Tibial artery (tissue), 4 donors: ENCODE results near the gene SEC14L3.

Experiments used
- DNase-seq, 2 donors: peaks; one replicate each; pipeline ENCODE4 v3.0.0-alpha.2; 2019
- H3K27ac ChIP-seq, 2 donors: fragments of 200-600 bp; sonication (generic) in 1 of 2; 1 replicate in 1 of 2; 2 replicates in 1 of 2; pipeline ENCODE4 v1.5.1; 2018 to 2019; ENCODE audit warnings: mild to moderate bottlenecking in 1 of 2
- H3K27me3 ChIP-seq, 2 donors: fragments of 200-600 bp; sonication (generic) in 1 of 2; one replicate each; pipeline versions ENCODE4 v1.5.1 to v1.6.0; 2016 to 2019
- H3K36me3 ChIP-seq, 3 donors: fragments of 200-600 bp; sonication (generic) in 2 of 3; one replicate each; pipeline ENCODE4 v1.5.1; 2016 to 2019; ENCODE audit warnings: mild to moderate bottlenecking in 2 of 3
- H3K4me1 ChIP-seq, 4 donors: fragments of 200-600 bp; sonication (generic) in 2 of 4; 1 replicate in 3 of 4; 2 replicates in 1 of 4; pipeline ENCODE4 v1.5.1; 2016 to 2019
- H3K4me3 ChIP-seq, 2 donors: fragments of 200-600 bp; sonication (generic) in 1 of 2; 1 replicate in 1 of 2; 2 replicates in 1 of 2; pipeline ENCODE4 v1.5.1; 2018 to 2019; ENCODE audit warnings: mild to moderate bottlenecking in 2 of 2
- H3K9me3 ChIP-seq, 3 donors: fragments of 200-600 bp; sonication (generic) in 1 of 3; one replicate each; pipeline ENCODE4 v1.5.1; 2016 to 2019
- CTCF ChIP-seq, 2 experiments: fragments of 200-600 bp in 1 of 2; fragments of 450-650 bp in 1 of 2; IDR thresholded peaks; one replicate each; pipeline ENCODE4 v1.5.1; 2017 to 2019; ENCODE audit warnings: antibody characterized with exemption in 2 of 2, mild to moderate bottlenecking in 1 of 2, moderate library complexity in 1 of 2
- intact Hi-C: fragments of 100-400 bp; cut with DNase I; formaldehyde crosslinking; loops from one replicate; pipeline ENCODE4 v1.15.0; 2023; ENCODE audit warnings: low total_unique reads

Gene SEC14L3

GRCh38 chr22:30436196-30436595 is 35.6 kb downstream of the SEC14L3 start:
- H3K4me3 ChIP-seq: no peak overlapping the region
- DNase-seq: no peak
- intact Hi-C loops: no loop called here

GRCh38 chr22:30435674-30436126 is 36.1 kb downstream of the SEC14L3 start:
- no peak overlapping the region for H3K4me3 ChIP-seq
- TF ChIP-seq CTCF (IDR thresholded peaks at IDR 0.05): no peak
- no peaks in the 10 kb centered on the region for H3K36me3 ChIP-seq
- no peak for DNase-seq
- H3K4me1 ChIP-seq: no peaks in the 10 kb centered on the region
- H3K9me3 ChIP-seq: no peaks in the 10 kb centered on the region
- no peak overlapping the region for H3K27ac ChIP-seq
- intact Hi-C loops: no loop called here
- H3K27me3 ChIP-seq: peaks cover 0 to 15% of the 10 kb centered on the region in 2 donors

More at GRCh38 chr22:30436196-30436595, 35.6 kb downstream of the SEC14L3 start:
- no peak for TF ChIP-seq CTCF (IDR thresholded peaks at IDR 0.05)
- Histone ChIP-seq H3K9me3 (no peaks in the 10 kb centered on the region), H3K27ac (no peak overlapping the region), H3K4me1 (no peaks in the 10 kb centered on the region), H3K36me3 (no peaks in the 10 kb centered on the region), H3K27me3 (peaks cover 0 to 16% of the 10 kb centered on the region in 2 donors)

GRCh38 chr22:30434843-30435242 is 37.0 kb downstream of the SEC14L3 start:
- TF ChIP-seq CTCF (IDR thresholded peaks at IDR 0.05): no peak
- Histone ChIP-seq H3K4me3 (no peak overlapping the region), H3K4me1 (no peaks in the 10 kb centered on the region), H3K9me3 (no peaks in the 10 kb centered on the region), H3K36me3 (no peaks in the 10 kb centered on the region), H3K27ac (no peak overlapping the region), H3K27me3 (peaks cover 0 to 7% of the 10 kb centered on the region in 2 donors)
- intact Hi-C loops: no loop called here
- DNase-seq: no peak

GRCh38 chr22:30433773-30434172 is 38.0 kb downstream of the SEC14L3 start:
- Histone ChIP-seq H3K27ac (no peak overlapping the region), H3K27me3 (peaks cover 0 to 4% of the 10 kb centered on the region in 2 donors), H3K4me1 (no peaks in the 10 kb centered on the region), H3K4me3 (no peak overlapping the region), H3K36me3 (no peaks in the 10 kb centered on the region), H3K9me3 (no peaks in the 10 kb centered on the region)
- intact Hi-C loops: no loop called here
- no peak for DNase-seq
- no peak for TF ChIP-seq CTCF (IDR thresholded peaks at IDR 0.05)

GRCh38 chr22:30433227-30433626 is 38.6 kb downstream of the SEC14L3 start:
- no peaks in the 10 kb centered on the region for H3K4me1 ChIP-seq
- no peaks in the 10 kb centered on the region for H3K27me3 ChIP-seq
- H3K36me3 ChIP-seq: no peaks in the 10 kb centered on the region
- no peak for DNase-seq
- H3K4me3 ChIP-seq: no peak overlapping the region
- intact Hi-C loops: no loop called here
- no peaks in the 10 kb centered on the region for H3K9me3 ChIP-seq
- TF ChIP-seq CTCF (IDR thresholded peaks at IDR 0.05): no peak
- H3K27ac ChIP-seq: no peak overlapping the region

- H3K27me3 ChIP-seq: no peaks in the 10 kb centered on the region
- intact Hi-C loops: no loop called here
- TF ChIP-seq CTCF (IDR thresholded peaks at IDR 0.05): no peak
- no peak overlapping the region for H3K27ac ChIP-seq
- DNase-seq: no peak
- H3K4me1 ChIP-seq: no peaks in the 10 kb centered on the region
- H3K4me3 ChIP-seq: no peak overlapping the region
- no peaks in the 10 kb centered on the region for H3K36me3 ChIP-seq
- no peaks in the 10 kb centered on the region for H3K9me3 ChIP-seq
Measured at GRCh38 chr22:30432520-30432919, 39.3 kb downstream of the SEC14L3 start.
